ENCODE results near the gene CTBP1.

CTBP1 gene

GRCh38 chr4:1236103-1236641 is 12.8 kb downstream of the CTBP1 start:
- no peak for DNase-seq

DNA sequence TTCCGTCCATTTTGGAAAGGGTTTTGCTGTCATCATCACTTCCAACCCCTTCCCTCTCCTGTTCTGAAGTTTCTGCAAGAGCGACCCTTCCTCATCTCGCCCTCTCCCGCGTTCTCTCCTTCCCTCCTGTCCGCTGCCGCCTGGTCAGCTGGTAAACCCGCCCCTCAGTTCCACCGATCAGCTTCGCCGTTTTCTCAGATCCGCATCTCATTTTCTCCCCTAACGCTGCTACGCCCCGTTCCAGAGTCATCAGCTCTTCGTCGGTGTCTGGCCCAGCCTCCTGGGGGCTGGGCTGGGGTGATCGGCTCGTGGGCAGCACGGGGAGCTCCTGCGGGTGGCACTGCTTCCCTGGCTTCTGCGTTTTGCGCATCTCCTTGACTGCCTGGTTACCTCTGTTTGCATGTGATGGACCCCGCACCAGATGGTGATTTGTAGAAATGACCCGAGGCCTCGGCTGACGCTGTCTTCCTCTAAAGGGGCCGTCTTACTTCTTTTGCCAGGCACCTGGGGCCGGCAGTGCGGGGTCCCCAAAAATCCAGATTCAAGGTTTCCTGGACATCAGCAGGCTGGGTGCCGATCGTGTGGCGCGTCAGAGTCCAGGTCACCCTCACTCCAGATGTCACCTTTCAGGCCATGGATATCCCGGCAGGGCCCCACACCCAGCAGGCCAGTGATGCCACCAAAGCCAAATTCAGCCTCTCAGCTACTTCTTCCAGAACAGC is 13.4 kb downstream of the CTBP1 start:
- no peak for DNase-seq

GRCh38 chr4:1234811-1235292 is 14.1 kb downstream of the CTBP1 start:
- DNase-seq = no peak

DNA sequence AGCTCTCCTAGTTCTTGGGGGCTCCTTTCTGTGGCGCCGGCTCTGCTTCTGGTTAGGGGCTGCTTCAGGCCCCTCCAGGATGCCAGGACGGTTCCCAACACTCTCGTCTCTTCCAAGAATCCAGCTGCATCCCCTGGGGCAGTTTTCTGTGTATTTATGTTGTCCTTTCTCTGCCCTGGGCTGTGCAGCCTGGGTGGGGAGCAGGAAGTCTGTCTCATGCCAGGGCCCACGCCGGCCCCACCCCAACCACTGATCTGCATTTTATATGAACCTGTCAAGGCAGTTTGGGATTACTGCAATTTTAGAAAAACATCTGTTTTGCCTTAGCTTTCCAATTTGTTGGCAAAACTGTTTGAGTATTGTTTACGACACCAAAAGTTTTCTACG is 14.6 kb downstream of the CTBP1 start:
- DNase-seq = no peak

DNA sequence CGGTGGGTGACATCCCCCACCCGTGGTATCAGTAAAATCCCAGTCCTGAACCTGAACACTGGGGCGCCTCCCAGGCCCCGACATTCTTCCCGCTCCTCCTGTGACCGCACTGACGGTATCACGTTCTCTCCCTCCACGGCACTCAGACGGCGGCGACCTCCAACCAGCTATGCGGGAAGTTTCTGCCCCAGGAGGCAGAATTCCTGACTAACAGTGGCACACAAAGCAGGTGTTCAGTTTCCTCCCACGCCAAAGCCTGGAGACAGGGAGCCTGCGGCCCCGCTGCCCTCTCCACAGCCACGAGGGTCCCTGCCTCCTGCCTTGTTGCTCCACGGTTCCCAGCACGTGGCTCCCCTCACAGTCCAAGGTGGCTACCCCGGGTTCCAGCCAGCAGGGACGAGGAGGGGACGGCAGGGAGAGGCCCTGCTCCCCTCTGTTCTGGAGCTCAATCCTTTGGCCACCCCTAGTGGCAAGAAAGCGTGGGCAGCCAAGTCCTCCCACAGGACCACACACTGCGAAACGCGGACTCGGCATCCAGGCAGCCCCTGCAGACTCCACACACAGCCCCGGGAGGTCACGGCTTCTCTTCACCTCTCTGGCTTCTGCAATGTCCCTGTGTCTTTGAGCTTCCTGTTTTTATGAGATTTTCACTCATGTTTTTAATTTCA is 15.2 kb downstream of the CTBP1 start:
- DNase-seq = no peak

GRCh38 chr4:1232661-1233621 is 16.0 kb downstream of the CTBP1 start:
- DNase-seq = no peak

- no peak for DNase-seq
Measured at GRCh38 chr4:1231637-1232360, 17.1 kb downstream of the CTBP1 start.

DNA sequence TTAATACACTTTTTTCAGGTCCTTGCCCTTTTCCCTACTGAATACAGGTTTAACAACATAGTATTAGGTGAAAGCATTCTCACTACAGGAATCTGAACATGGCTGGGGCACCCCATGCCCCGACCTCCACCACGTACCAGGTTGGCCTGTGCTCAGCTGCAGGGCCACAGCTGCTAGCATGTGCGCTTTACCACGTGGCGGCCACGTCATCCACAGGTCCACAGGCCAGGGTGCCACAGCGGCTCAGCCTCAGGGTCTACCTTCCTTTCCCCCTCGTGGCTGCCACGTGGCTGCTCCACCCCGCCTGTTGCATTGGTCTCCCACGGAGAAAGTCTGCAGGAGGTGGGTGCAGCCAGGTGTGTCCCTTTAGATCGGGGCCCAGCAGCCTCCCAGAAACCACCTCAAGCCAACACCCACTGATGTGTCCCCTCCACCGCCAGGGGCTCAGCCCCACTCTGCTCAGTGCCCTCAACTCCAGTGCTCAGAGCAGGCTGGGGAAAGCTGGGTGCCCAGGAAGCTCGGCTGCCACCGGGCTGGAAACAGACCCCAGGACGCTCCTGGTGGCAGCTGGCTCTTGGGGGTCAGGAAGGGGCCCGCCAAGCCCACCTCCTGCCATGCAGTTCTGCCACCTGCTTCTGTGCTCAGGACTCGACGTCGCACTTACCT is 17.8 kb downstream of the CTBP1 start:
- no peak for DNase-seq

DNA sequence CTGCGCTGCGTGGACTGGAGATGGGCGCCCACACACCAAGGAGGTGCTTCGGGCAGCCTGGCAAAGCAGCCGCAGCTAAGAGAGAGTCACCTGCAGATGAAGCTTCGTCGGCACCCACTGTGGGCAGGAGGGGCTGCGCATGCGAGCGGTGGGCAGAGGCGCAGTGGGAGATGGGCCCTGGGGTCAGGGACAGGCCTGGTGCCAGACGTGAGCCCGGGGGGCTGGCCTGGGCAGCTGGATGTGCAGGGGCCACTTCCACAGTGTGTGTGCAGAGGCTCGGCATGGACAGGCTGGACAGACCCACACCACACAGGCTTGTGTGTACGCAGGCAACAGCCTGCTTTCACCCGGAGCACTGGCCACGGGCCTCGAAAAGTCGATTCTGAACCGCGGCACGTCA is 18.6 kb downstream of the CTBP1 start:
- no peak for DNase-seq

DNA sequence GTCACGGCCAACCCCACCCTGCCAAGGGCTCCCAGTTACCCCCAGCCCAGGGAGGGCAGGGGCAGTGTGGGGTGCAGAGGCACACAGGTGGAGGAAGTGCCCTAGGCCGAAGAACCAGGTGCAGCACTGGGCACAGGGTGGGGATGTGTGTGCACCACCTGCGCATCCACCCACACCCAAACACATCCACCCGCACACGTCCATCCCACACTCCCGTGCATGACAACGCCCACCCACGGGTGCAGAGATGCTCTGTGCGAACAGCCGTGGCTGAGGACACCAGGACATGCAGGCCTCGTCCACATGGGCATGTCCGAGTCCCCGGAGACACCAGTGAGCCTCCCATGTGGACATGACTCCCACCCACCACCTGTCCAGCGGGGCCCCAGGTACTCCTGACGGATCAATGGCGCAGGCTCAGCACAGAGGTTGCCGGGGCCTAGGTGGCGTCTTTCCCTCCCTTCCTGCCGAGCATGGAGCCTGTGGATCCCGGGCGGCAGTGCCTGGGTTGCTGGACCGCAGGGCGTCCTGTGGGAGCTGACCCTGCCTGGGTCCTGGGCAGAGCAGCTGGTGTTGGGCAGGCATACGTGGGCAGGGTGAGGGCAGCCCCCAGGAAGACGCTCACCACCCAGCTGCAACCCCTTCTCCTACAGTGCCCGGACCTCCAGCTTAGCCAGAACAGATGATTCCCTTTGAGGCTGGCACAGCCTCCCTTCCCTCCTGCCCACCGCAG is 19.6 kb downstream of the CTBP1 start:
- DNase-seq = no peak

GRCh38 chr4:1227816-1228215 is 21.1 kb downstream of the CTBP1 start:
- DNase-seq = no peak

- DNase-seq = no peak
Measured at GRCh38 chr4:1226598-1226997, 22.3 kb downstream of the CTBP1 start.

DNA sequence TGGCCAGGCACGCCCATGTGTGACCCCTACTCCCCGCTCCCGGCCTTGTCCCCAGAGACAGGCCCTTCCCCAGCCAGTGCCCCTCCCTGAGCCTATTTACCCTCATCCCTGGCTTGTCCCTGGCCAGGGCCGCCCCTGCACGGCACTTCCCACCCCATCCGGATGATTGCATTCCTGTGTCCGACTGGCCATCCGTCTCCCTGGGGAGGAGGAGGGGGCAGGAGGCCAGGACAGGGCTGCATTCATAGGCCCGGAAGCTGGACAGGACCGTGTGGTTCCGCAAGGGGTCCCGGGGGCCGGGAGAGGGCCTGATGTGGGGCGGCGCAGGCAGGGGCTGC is 22.8 kb downstream of the CTBP1 start:
- no peak for DNase-seq

- DNase-seq = no peak
Measured at GRCh38 chr4:1225272-1226143, 23.4 kb downstream of the CTBP1 start.

- no peak for DNase-seq
Measured at GRCh38 chr4:1223841-1224809, 24.8 kb downstream of the CTBP1 start.

GRCh38 chr4:1222938-1223690 is 25.8 kb downstream of the CTBP1 start:
- DNase-seq = no peak

- DNase-seq = no peak
Measured at GRCh38 chr4:1222036-1222789, 26.7 kb downstream of the CTBP1 start.
